Fibroblast of lung (primary cell): ENCODE measurements around the gene RAPGEF2. TPM values are rescaled to one million over a fixed set of nuclear protein-coding genes. Genes with fewer than 3 reads are reported as not detected.

Experiments
- DNase-seq, 2 donors: peaks; one replicate each; pipeline versions ENCODE4 v3.0.0 to v3.0.0-alpha.2; 2010; ENCODE audit warnings: low read depth in 2 of 2
- H2AFZ ChIP-seq: 2 replicates; pipeline ENCODE4 v1.5.1; 2012; ENCODE audit warnings: low read length, control low read depth, inconsistent platforms
- H3K27ac ChIP-seq: 2 replicates; pipeline ENCODE4 v1.5.1; 2011; ENCODE audit warnings: low read length, control low read depth; ENCODE audit not compliant: insufficient read depth
- H3K27me3 ChIP-seq: 2 replicates; pipeline ENCODE4 v1.5.1; 2011; ENCODE audit warnings: mild to moderate bottlenecking, low read length; ENCODE audit not compliant: control insufficient read depth, insufficient read depth
- H3K36me3 ChIP-seq: 2 replicates; pipeline ENCODE4 v1.5.1; 2011; ENCODE audit warnings: low read length; ENCODE audit not compliant: control insufficient read depth, insufficient read depth
- H3K4me1 ChIP-seq: 2 replicates; pipeline ENCODE4 v1.5.1; 2011; ENCODE audit warnings: low read length; ENCODE audit not compliant: control insufficient read depth, insufficient read depth; ENCODE audit errors: extremely low read depth
- H3K4me2 ChIP-seq: 2 replicates; pipeline ENCODE4 v1.5.1; 2011; ENCODE audit warnings: low read length, control low read depth; ENCODE audit not compliant: insufficient read depth; ENCODE audit errors: extremely low read depth
- H3K4me3 ChIP-seq, 4 experiments: fragments of 200-600 bp in 1 of 4; sonication (generic) in 1 of 4; replicated peaks in 1 of 4; 2 replicates each; pipeline ENCODE4 v1.5.1; 2011 to 2016; ENCODE audit warnings: low read length in 4 of 4, low read depth in 3 of 4, mild to moderate bottlenecking in 3 of 4, control low read depth in 2 of 4, inconsistent platforms in 1 of 4, mixed read lengths in 1 of 4; ENCODE audit not compliant: insufficient read depth in 1 of 4; ENCODE audit errors: control extremely low read depth in 1 of 4
- H3K79me2 ChIP-seq: 2 replicates; pipeline ENCODE4 v1.5.1; 2012; ENCODE audit warnings: mild to moderate bottlenecking, low read length, inconsistent platforms; ENCODE audit not compliant: control insufficient read depth, insufficient read depth
- H3K9ac ChIP-seq: 2 replicates; pipeline ENCODE4 v1.5.1; 2011; ENCODE audit warnings: mild to moderate bottlenecking, low read length, control low read depth; ENCODE audit not compliant: insufficient read depth
- H3K9me3 ChIP-seq: 2 replicates; pipeline ENCODE4 v1.5.1; 2012; ENCODE audit warnings: low read depth, low read length; ENCODE audit not compliant: control insufficient read depth, insufficient read depth
- H4K20me1 ChIP-seq: 2 replicates; pipeline ENCODE4 v1.5.1; 2011; ENCODE audit warnings: low read length; ENCODE audit not compliant: control insufficient read depth, insufficient read depth; ENCODE audit errors: extremely low read depth
- CTCF ChIP-seq, 2 donors: IDR thresholded peaks in 1 of 2; conservative IDR thresholded peaks in 1 of 2; 1 replicate in 1 of 2; 2 replicates in 1 of 2; pipeline ENCODE4 v1.5.1; 2011 to 2012; ENCODE audit warnings: low read length in 2 of 2, control low read depth in 1 of 2, inconsistent platforms in 1 of 2, low read depth in 1 of 2, mild to moderate bottlenecking in 1 of 2
- EZH2 ChIP-seq: IDR thresholded peaks from 2 replicates; pipeline ENCODE4 v1.5.1; 2012; ENCODE audit warnings: low read length, control low read depth, mild to moderate bottlenecking; ENCODE audit errors: missing control alignments
- polyA plus RNA-seq, 2 donors: library from polyadenylated mRNA; depleted of rRNA in 1 of 2; stranded (reverse) in 1 of 2; unstranded in 1 of 2; fragments of >200 nt; gene quantifications; 2 replicates each; pipeline ENCODE4 v1.2.1, GENCODE V29; 2011 to 2012; ENCODE audit warnings: missing spikeins in 1 of 2
- total RNA-seq: library from RNA; depleted of rRNA; stranded (reverse); fragments of >200 nt; gene quantifications from 2 replicates; pipeline ENCODE4 v1.2.1, GENCODE V29; 2014

Gene RAPGEF2
- total and polyA plus RNA-seq, 2 donors (not counting 1 experiment from before 2014, with no cell fraction given): 45.5 to 58.5 TPM

- peak overlapping the region; percentile 99 for H3K4me2 ChIP-seq
- peak overlapping the region; percentile 36 to 51 (median 48) for H3K4me3 ChIP-seq
- H2AFZ ChIP-seq: peak overlapping the region; percentile 27
- H3K36me3 ChIP-seq: no peaks in the 10 kb centered on the region
- no peaks in the 10 kb centered on the region for H3K27me3 ChIP-seq
- TF ChIP-seq EZH2 (no peak), CTCF (conservative IDR thresholded peaks at IDR 0.05 in 1 of 2, IDR thresholded peaks at IDR 0.05 in 1 of 2; ENCODE audit: low read depth in 1 of 2, low read length in 2 of 2) (no peak)
- peak overlapping the region; percentile 56 for H3K9ac ChIP-seq
- H4K20me1 ChIP-seq: no peaks in the 10 kb centered on the region
- DNase-seq: peak; percentile 62 to 65
- H3K27ac ChIP-seq: peak overlapping the region; percentile 75
- H3K79me2 ChIP-seq: peaks cover 6% of the 10 kb centered on the region
- H3K9me3 ChIP-seq: no peaks in the 10 kb centered on the region
- peaks cover 16% of the 10 kb centered on the region for H3K4me1 ChIP-seq
Measured at GRCh38 chr4:159267869-159268285, 165.0 kb downstream of the RAPGEF2 start.

GRCh38 chr4:159268607-159269006 lies 165.7 kb downstream of the RAPGEF2 start:
- H3K4me2 ChIP-seq: peak overlapping the region; percentile 99
- H3K27ac ChIP-seq: peak overlapping the region; percentile 75
- H3K4me3 ChIP-seq: peak overlapping the region in 2 of 4 experiments; percentile 6 to 51
- no peak overlapping the region for H2AFZ ChIP-seq
- peaks cover 21% of the 10 kb centered on the region for H3K4me1 ChIP-seq
- H3K9me3 ChIP-seq: no peaks in the 10 kb centered on the region
- no peak overlapping the region for H3K9ac ChIP-seq
- TF ChIP-seq CTCF (conservative IDR thresholded peaks at IDR 0.05 in 1 of 2, IDR thresholded peaks at IDR 0.05 in 1 of 2; ENCODE audit: low read depth in 1 of 2, low read length in 2 of 2) (no peak), EZH2 (no peak)
- peaks cover 6% of the 10 kb centered on the region for H3K79me2 ChIP-seq
- H3K36me3 ChIP-seq: no peaks in the 10 kb centered on the region
- DNase-seq: peak in 1 of 2 donors; percentile 65
- H4K20me1 ChIP-seq: no peaks in the 10 kb centered on the region
- no peaks in the 10 kb centered on the region for H3K27me3 ChIP-seq

GRCh38 chr4:159269116-159269515 lies 166.2 kb downstream of the RAPGEF2 start:
- H3K79me2 ChIP-seq: peaks cover 6% of the 10 kb centered on the region
- H3K9ac ChIP-seq: no peak overlapping the region
- H3K4me2 ChIP-seq: peak overlapping the region; percentile 99
- no peaks in the 10 kb centered on the region for H4K20me1 ChIP-seq
- peak overlapping the region in 1 of 4 experiments; percentile 6 for H3K4me3 ChIP-seq
- H3K36me3 ChIP-seq: no peaks in the 10 kb centered on the region
- peak in 1 of 2 donors; percentile 75 for DNase-seq
- TF ChIP-seq CTCF (conservative IDR thresholded peaks at IDR 0.05 in 1 of 2, IDR thresholded peaks at IDR 0.05 in 1 of 2; ENCODE audit: low read depth in 1 of 2, low read length in 2 of 2): no peak
- TF ChIP-seq EZH2: no peak
- H3K9me3 ChIP-seq: no peaks in the 10 kb centered on the region
- H3K27me3 ChIP-seq: no peaks in the 10 kb centered on the region
- peak overlapping the region; percentile 75 for H3K27ac ChIP-seq
- peaks cover 22% of the 10 kb centered on the region for H3K4me1 ChIP-seq
- no peak overlapping the region for H2AFZ ChIP-seq
